ENCODE measurements around the gene ASB4.

- TF ChIP-seq CTCF (IDR thresholded peaks at IDR 0.05), result no peak
- TF ChIP-seq POLR2A (IDR thresholded peaks at IDR 0.05), result no peak
Observed at GRCh38 chr7:95491634-95492314, 6.0 kb downstream of the ASB4 start.

All from heart left ventricle (tissue), 13 donors.